ENCODE results near the gene HTR3E. TPM values are rescaled to one million over a fixed set of nuclear protein-coding genes. Genes with fewer than 3 reads are reported as not detected.
"Not testable (repeated sequence)": the region's sequence is repeated elsewhere in the genome, so short reads cannot be mapped to it uniquely, and the experiment has no call there.

HTR3E gene
- total RNA-seq, 1 donor from 2014 or later, result not detected

GRCh38 chr3:184149123-184149522 is 52.3 kb downstream of the HTR3E start:
- TF ChIP-seq EZH2 (IDR thresholded peaks at IDR 0.05) (no peak), CTCF (IDR thresholded peaks at IDR 0.05) (no peak), EZH2phosphoT487 (IDR thresholded peaks at IDR 0.05) (no peak)
- Mint-ChIP-seq H3K9me3 (no peaks in the 10 kb centered on the region), H3K36me3 (no peaks in the 10 kb centered on the region), H3K27ac (no peak overlapping the region), H3K27me3 (ENCODE audit: insufficient read depth, low read depth) (peaks cover 7% of the 10 kb centered on the region), H3K4me1 (peaks cover 12% of the 10 kb centered on the region), H3K4me3 (no peak overlapping the region)
- Histone ChIP-seq H3K79me2 (ENCODE audit: low read depth) (peaks cover 7% of the 10 kb centered on the region), H4K20me1 (ENCODE audit: low read depth) (peaks cover 6% of the 10 kb centered on the region), H3F3A (ENCODE audit: low read depth) (peaks cover 17% of the 10 kb centered on the region), H2AFZ (replicated peaks) (no peak overlapping the region), H3K27me3 (no peaks in the 10 kb centered on the region), H3K27ac (no peak overlapping the region), H3K36me3 (no peaks in the 10 kb centered on the region), H3K9me3 (ENCODE audit: low read depth) (no peaks in the 10 kb centered on the region), H3K4me2 (no peak overlapping the region), H3K4me3 (no peak overlapping the region), H3K9ac (no peak overlapping the region), H3K4me1 (no peaks in the 10 kb centered on the region)
- DNase-seq (ENCODE audit: low spot score), result no peak

- not testable (repeated sequence) for H3K27me3 ChIP-seq; H3K4me2 ChIP-seq; H3K27me3 Mint-ChIP-seq (ENCODE audit: insufficient read depth, low read depth); H3K9me3 Mint-ChIP-seq; H3K79me2 ChIP-seq (ENCODE audit: low read depth); H2AFZ ChIP-seq (replicated peaks); H3K36me3 Mint-ChIP-seq; H3K4me3 Mint-ChIP-seq; H3K4me3 ChIP-seq; H3K9ac ChIP-seq; H3K9me3 ChIP-seq (ENCODE audit: low read depth); H4K20me1 ChIP-seq (ENCODE audit: low read depth); H3K36me3 ChIP-seq; H3K27ac ChIP-seq; H3K4me1 ChIP-seq; H3K27ac Mint-ChIP-seq
- peaks cover 16% of the 10 kb centered on the region for H3K4me1 Mint-ChIP-seq
- peak; percentile 21 for DNase-seq (ENCODE audit: low spot score)
- TF ChIP-seq CTCF (IDR thresholded peaks at IDR 0.05), result peak; percentile 19
- H3F3A ChIP-seq (ENCODE audit: low read depth), result peaks cover 21% of the 10 kb centered on the region
These were observed 52.9 kb downstream of the HTR3E start for GRCh38 chr3:184149770-184150169.

GRCh38 chr3:184154885-184155643 is 58.2 kb downstream of the HTR3E start, which contains the start of gene DVL3:
DVL3 (plus strand) TSS chr3:184155377; CDS start chr3:184155636, 259 bp downstream.
- peaks cover 30% of the 10 kb centered on the region for H4K20me1 ChIP-seq (ENCODE audit: low read depth)
- peaks cover 42% of the 10 kb centered on the region for H3F3A ChIP-seq (ENCODE audit: low read depth)
- no peaks in the 10 kb centered on the region for H3K27me3 ChIP-seq
- no peaks in the 10 kb centered on the region for H3K36me3 ChIP-seq
- H3K36me3 Mint-ChIP-seq, result peaks cover under 1% of the 10 kb centered on the region
- peak within 1 kb of the TSS; percentile 89 for H2AFZ ChIP-seq (replicated peaks)
- peak within 1 kb of the TSS; percentile 86 for H3K4me2 ChIP-seq
- H3K4me1 Mint-ChIP-seq, result peaks cover 34% of the 10 kb centered on the region
- peak; percentile 88 for DNase-seq (ENCODE audit: low spot score)
- H3K9ac ChIP-seq, result peak within 1 kb of the TSS; percentile 87
- H3K79me2 ChIP-seq (ENCODE audit: low read depth), result peaks cover 54% of the 10 kb centered on the region
- peak within 1 kb of the TSS; percentile 100 for H3K4me3 ChIP-seq
- H3K4me3 Mint-ChIP-seq, result peak within 1 kb of the TSS; percentile 99
- H3K9me3 Mint-ChIP-seq, result no peaks in the 10 kb centered on the region
- peaks cover 12% of the 10 kb centered on the region for H3K27me3 Mint-ChIP-seq (ENCODE audit: insufficient read depth, low read depth)
- H3K4me1 ChIP-seq, result peaks cover 19% of the 10 kb centered on the region
- no peaks in the 10 kb centered on the region for H3K9me3 ChIP-seq (ENCODE audit: low read depth)
- peak within 1 kb of the TSS; percentile 92 for H3K27ac ChIP-seq
- peak within 1 kb of the TSS; percentile 97 for H3K27ac Mint-ChIP-seq
- TF ChIP-seq EZH2 (IDR thresholded peaks at IDR 0.05) (no peak), CTCF (IDR thresholded peaks at IDR 0.05) (no peak), EZH2phosphoT487 (IDR thresholded peaks at IDR 0.05) (no peak)

Data from neural progenitor cell (in vitro differentiated cells).